Fibroblast of peridontal ligament (primary cell): ENCODE measurements around the gene GSN.
A peak's percentile ranks its signal among the peaks of the same experiment; 100 is the strongest.

Experiments used
- DNase-seq: peaks from one replicate; pipeline ENCODE4 v3.0.0-alpha.2; 2010; ENCODE audit errors: extremely low read depth

Gene GSN

DNA sequence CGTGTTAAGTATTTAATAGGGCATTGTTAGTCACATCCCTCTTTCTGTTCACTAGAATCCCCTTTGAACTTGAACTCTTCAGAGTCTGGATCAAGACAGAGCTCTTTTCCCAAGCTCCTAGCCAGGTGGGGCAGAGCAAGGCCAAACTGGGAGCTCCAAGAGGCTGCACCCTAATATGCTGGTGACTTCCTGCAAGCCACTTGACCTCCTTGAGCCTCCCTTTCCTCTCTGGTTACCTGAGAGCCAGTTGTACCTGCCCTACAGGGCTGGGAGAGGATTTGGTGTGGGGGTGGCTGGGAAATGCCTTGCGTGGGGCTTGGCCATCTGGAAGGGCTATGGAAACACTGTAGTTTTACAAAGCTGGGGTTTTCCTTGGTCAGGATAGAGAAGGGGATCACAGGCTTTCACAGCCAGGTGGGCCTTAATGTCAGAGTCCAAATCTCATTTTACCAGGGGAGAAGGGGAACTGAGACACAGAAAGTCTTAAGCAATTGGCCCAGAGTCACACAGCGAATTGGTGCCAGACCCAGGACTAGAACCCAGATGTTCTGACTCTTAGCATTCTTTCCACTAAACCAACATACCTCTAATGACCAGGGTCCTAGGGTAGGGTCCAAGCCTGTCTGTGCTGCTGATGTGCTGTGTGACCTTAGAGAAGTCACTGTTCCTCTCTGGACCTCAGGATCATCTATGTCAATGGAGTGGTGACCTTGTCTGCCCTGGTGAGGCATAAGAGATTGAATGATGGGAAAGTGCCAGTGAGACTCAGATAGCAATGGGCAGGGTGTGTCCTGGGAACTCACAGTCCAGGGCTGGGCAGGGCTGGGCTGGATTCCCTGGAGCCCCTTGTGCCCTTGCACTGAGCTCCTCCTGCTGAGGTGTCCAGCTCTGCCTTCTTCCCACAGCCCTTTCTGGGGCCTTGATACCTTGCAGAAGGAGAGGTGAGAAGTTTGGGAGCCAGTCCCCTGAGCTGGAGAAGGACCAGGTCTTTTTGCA, 35.8 kb downstream of the GSN start:
- DNase-seq, result no peak

DNA sequence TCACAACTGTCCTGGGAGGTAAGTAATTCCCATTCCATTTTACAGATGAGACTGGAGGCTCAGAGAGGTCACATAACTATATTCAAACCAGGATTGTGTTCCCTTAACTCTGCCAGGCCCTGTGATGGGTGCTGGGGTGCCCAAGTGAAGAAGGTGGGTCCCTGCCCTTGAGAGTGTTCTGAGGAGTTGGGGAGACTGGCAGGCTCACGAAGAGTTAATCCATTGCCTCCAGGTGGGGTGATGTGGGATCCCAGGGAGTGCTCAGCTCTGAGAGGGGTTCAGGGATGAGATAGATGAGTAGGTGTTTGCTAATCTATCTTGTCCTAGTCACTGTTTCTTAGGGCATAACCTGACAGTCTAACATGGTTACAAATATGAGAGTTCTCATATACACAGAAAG, 36.7 kb downstream of the GSN start:
- DNase-seq, result no peak

DNA sequence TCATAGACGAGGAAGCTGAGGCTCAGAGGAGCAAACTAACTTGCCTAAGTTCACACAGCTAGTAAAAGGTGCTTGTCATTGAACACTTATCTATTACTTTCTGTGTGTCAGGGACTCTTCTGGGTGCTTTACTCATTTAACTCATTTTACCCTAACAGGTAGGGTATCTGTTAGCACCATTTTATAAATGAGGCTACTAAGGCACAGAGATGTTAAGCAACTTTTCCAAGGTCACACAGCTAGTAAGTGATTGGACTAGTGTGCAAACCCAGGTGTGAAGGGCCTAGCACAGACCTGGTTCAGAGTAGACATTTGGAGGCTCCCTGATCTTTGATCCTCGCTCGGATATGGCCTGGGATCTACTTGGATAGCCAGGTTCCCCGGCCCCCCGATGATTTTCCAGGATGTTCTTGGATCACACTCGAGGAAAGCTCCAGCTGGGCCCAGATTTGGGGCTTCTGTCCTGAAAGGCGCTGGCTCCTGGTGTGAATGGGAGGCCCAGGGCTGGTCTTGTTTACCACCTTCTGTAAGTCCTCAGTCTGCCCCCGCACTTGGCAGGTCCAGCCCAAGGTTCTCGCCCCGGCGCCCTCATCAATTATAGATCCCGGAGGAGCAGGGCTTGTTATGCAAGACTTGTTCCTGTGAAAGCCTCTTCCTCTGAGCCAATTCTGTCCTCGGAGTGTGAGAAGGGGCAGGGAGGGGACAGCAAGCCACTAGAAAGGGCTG, 37.5 kb downstream of the GSN start:
- no peak for DNase-seq

DNA sequence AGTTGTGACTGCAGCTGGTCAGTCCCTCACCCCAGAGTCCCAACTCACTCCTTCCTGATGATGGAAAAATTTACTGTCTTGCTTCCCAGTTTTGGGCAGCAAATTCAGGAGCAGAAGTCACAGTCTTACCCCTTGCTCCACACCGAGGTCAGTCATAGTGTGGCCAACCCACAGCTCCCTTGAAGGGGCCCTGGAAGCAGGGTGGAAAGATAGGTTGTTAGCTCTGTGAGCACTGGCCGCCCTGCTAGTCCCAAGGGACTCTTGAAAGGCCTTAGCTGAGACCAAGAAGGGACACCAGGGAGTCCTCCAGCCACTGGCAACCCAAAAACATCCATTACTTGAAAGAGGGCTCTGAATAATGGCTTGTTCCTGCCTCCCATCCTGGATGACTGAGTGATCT, 40.0 kb downstream of the GSN start:
- DNase-seq, result no peak

DNA sequence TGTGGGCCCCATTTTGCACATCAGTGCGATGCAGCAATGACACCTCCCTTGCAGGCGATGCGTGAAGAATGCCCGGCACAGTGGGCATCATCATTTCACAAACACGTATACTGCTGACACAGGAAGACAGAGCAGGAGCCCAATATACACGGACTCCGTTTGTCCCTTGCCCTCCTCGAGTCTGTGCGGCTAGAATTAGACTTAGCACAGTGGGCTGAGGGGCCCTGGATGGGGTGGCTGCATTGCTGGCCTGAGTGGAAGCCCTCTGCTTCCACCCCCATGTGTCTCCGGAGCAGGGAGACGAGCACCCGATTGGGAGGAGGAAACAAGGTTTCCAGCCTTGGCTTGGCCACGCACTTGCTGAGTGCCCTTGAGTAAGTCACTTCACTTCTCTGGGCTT, 40.8 kb downstream of the GSN start:
- DNase-seq, result no peak

DNA sequence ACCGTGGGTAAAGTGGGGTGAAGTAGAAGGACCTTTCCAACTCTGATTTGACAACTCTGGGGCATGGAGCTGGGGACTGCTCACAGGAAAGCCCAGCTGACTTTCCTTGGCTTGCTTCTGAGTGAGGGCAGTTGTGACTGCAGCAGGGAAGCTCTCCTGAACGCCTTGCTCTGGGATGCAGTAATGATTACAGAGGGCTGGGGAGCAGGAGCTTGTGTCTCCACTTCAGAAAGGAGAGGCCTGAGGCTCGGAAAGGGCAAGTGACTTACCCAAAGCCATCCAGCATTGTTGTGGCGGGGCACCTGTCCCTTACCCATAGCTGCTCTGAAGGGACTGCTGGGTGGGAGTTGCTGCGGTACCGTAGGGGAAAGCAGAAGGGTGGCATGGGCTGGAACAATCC, 41.2 kb downstream of the GSN start:
- no peak for DNase-seq

DNA sequence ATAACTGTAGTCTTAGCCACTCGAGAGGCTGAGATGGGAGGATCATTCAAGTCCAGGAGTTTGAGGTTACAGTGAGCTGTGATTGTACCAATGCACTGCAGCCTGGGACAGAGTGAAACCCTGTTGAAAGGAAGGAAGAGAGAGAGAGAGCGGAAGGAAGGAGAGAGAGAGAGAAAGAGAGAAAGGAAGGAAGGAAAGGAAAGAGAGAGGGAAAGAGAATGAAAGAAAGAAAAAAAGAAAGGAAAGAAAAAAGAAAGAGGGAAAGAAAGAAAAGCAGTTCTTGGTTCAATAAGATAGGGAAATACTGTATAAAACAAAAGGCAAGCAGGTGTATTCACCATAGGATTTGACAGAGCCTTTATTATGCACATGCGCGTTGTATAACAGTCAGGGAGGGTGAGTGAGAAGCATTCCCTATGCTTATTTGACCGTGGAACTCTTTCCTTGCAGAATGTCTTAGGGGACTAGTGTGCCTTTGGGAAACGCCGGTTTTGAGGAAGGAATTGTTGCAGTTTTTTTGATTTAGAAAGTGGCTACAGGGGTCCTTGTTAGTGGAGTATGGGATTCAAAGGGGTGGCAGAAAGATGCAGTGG, 42.0 kb downstream of the GSN start:
- no peak for DNase-seq

DNA sequence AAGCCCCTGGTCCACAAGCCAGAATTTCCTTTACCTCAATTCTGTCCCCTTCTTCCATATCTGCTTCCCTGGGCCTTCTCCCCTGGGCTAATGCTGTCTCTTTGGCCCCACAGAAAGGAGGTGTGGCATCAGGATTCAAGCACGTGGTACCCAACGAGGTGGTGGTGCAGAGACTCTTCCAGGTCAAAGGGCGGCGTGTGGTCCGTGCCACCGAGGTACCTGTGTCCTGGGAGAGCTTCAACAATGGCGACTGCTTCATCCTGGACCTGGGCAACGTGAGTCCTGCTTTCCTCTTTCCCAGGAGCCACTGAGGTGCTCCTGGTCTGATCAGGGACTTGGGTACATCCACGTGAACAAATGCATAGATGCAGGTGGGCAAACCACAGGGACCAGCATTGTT, 42.6 kb downstream of the GSN start:
- no peak for DNase-seq

DNA sequence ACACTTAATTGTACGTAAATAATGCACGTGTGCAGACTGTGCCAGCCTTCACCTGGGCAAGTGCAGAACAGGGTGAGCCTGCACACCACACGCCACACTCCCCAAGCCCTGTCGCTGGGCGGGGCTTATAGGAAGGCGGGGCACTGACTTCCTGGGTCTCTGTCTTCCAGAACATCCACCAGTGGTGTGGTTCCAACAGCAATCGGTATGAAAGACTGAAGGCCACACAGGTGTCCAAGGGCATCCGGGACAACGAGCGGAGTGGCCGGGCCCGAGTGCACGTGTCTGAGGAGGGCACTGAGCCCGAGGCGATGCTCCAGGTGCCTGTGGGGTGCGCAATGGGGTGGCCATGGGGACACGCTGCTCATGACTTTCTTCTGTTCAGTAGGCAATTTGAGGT, 44.2 kb downstream of the GSN start:
- no peak for DNase-seq

DNA sequence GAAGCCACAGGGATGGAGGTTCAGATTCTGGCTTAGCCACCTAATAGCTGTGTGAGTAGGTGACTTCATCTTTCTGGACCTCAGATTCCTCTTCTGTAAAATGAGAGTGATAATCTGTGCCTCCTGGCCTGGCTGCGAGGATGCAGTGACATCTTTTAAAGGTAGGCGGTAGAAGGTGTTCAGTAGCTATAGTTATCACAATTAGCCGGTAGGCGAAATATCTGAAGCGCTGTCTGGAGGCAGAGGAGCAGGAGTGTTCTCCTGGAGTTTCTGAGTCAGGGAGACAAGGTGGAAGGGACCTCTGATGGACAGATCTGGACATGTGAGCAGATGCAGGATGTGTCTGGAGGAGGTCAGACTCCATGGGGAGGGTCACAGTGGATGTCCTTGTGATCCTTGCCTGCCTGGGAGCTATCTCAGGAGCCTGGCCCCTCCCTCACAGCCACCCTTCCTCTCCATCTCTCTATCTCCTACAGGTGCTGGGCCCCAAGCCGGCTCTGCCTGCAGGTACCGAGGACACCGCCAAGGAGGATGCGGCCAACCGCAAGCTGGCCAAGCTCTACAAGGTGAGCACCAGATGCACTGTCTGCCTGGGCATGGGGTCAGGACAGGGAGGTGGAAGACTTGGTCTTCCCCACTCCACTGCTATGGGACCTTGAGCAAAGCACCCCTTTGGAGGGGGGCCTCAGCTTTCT, 45.6 kb downstream of the GSN start:
- no peak for DNase-seq

DNA sequence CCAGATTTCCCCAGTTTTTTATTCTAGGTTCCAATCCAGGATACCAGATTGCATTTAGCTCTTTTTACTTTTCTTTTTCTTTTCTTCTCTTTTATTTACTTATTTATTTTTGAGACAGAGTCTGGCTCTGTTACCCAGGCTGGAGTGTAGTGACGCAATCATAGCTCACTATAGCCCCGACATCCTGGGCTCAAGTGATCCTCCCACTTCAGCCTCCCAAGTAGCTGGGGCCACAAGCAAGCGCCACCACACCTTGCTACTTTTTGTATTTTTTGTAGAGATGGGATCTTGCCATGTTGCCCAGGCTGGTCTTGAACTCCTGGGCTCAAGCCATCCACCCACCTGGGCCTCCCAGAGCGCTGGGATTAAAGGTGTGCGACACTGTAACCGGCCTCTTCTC, 48.4 kb downstream of the GSN start:
- DNase-seq, result no peak

DNA sequence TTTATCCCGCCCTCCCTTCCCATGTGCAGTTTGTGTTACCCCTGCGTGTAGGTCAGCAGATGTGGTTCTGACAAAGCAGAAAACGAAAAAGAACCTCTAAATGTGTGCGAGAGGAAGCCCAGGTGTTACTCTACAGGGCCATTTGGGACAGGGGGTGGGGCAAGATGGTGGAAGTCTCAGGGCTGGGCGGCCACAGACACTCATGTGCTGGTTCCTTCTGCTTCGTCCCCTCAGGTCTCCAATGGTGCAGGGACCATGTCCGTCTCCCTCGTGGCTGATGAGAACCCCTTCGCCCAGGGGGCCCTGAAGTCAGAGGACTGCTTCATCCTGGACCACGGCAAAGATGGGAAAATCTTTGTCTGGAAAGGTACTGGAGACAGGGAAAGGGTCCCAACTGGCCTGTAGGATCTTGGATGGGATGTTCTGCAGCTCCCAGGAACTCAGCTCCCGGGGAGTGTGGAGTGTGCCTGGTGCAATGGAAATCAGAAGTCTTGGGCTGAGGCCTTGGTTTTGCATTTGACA, 49.0 kb downstream of the GSN start:
- DNase-seq, result no peak

DNA sequence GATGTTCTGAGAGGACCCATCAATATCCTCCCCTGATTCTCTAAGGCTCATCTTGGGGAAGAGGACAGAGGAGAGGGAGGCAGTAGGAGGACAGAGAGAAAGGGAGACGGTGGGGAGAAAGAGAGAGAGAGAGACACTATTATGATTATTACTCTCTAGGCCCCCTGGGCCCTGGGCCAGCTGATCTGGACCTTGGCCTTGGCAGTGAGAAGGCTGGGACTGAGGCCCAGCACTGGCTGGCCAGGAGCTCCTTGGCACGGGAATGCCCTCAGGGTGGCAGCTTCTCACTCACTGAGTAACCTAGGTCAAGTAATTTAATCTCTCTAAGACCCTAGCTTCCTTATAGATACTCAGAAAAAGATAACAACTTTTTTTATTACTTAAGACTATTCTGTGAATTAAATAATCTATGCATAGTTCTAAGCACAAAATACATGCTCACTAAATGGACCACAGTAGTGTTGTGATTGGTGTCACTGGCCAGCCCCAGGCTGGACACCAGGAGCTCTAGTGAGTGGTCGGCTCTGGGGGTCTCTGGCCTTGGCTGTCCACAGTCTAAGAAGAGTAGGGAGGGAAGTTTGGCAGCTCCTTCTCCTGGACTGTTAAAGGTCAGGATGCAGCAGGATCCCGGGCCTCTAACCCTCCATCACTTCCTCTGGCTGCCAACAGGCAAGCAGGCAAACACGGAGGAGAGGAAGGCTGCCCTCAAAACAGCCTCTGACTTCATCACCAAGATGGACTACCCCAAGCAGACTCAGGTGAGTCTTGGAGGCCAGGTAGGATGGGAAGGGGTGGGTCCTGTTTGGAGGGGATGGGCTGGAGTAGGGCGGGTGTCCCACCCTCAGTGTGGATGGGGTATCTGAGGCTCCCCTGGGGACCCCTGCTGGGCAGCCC, 50.0 kb downstream of the GSN start:
- peak; percentile 31 for DNase-seq

DNA sequence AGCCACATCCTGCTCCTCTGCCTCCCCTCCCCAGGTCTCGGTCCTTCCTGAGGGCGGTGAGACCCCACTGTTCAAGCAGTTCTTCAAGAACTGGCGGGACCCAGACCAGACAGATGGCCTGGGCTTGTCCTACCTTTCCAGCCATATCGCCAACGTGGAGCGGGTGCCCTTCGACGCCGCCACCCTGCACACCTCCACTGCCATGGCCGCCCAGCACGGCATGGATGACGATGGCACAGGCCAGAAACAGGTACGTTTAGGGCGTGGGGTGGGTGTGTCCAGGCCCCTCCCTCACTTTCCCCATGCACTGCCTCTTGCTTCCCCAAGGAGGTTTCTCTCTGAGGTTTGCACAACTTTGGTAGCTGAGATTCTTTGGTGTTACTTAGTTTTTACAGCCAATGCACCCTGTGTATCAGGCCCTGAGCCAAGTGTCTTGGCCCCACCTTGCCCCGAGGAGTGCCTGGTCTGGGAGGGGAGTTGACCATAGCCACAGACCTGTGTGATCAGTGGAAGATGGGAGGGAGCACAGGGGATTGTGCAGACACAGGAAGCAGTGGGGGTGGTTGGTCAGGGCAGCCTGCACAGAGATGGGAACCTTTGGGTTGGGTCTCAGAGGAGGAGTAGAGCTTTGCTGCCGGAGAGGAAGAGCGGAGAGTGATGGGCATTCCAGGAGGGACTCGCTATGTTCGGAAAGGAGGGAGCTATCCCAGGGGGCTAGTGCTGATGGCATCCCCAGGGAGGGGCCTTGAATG, 50.8 kb downstream of the GSN start:
- no peak for DNase-seq

DNA sequence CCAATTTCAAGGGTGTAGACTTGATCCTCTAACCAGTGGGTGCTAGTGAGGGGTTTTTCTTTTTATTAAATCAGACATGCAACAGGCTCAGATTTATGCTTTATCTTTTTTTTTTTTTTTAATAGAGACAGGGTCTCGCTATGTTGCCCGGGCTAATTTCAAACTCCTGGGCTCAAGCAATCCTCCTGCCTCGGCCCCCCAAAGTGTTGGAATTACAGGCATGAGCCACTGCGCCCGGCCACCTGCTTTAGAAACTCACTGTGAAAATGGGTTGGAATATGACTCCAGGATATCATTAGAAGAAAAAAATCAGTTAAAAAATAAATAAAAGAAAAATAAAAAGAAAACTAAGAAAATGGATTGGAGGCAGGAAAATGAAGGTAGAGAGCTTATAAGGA, 51.4 kb downstream of the GSN start:
- no peak for DNase-seq

DNA sequence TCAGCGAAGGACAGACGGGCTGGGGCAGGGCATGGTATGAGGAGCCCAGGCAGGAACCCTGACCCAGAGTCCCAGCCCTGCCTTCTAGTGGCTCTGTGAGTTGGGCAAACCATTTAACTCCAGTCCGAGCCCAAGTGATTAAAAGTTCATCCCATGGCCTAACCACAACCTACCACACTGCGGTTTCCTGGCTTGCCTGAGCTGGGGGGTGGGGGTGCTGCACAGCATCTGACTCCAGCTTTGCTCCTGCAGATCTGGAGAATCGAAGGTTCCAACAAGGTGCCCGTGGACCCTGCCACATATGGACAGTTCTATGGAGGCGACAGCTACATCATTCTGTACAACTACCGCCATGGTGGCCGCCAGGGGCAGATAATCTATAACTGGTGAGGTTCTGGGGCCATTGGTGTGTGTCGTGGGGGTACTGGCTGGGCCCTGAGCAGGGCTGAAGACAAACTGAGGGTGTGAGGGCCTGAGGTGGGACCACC, 53.1 kb downstream of the GSN start:
- DNase-seq, result peak; percentile 52

DNA sequence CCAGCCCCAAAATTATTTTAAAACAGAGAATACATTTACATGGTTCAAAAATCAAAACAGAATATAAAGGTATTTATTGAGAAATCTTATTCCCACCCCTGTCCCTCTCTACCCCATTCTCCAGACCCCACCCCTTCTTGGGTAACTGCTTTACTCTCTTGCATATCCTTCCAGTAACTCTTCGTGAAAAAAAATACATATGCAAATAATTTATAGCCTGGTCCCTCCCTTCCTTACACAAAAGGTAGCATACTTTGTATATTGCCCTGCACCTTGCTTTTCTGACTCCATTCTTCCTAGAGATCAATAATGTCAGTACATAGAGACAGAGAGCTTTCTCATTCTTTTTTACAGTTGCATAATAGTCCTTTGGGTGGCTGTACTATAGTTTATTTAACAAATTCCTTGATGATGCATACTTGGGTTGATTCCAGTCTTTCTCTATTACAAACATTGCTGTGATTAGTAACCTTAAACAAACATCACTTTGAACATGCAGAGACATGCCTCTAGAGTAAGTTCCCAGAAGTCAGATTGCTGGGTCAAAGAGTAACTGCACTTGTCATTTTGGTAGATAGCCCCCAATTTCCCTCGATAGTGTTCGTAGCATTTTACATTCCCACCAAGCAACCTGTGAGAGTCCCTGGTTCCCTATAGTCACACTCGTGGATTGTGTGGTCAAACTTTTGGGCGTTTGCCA, 54.2 kb downstream of the GSN start:
- DNase-seq, result peak; percentile 99

DNA sequence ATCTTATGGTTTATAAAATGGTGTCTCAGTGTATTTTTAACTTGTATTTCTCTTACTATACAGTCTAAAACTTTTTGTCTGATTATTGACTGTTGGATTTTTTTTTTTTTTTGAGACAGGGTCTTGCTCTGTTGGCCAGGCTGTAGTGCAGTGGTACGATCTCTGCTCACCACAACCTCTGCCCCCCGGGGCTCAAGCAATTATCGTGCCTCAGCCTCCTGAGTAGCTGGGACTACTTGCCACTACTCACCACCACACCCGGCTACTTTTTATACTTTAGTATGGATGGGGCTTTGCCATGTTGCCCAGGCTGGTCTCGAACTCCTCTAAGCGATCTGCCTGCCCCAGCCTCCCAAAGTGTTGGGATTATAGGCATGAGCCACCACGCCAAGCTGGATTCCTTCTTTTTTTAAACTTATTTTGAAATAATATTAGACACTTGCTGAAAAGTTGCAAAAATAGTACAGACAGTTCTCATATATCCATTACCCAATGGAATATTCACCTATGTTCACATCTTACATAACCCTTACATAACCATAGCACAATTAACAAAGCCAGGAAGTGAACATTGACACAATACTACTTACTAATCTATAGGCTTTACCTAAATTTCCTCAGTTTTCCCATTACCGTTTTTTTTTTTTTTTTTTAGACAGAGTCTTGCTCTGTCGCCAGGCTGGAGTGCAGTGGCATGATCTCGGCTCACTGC, 54.9 kb downstream of the GSN start:
- no peak for DNase-seq
